HG03460 (cell line): Measurements from ENCODE around the gene NANP.
"Not testable (repeated sequence)": the region's sequence is repeated elsewhere in the genome, so short reads cannot be mapped to it uniquely, and the experiment has no call there.

Source experiments
- ATAC-seq: cut with Tn5 transposase; IDR thresholded peaks from one replicate; pipeline ENCODE4 v1.9.1; 2021; ENCODE audit not compliant: unreplicated experiment

NANP gene

DNA sequence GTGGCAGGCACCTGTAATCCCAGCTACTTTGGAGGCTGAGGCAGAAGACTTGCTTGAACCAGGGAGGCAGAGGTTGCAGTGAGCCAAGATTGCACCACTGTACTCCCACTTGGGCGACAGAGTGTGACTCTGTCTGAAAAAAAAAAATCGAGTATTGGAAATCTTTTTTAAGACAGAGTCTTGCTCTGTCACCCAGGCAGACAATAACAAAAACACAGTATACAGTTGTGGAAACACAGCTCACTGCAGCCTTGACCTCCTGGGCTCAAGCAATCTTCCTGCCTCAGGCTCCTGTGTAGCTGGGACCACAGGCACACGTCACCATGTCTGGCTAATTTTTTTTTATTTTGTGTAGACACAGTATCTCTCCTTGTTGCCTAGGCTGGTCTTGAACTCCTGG, 15.0 kb downstream of the NANP start:
- no peak for ATAC-seq

DNA sequence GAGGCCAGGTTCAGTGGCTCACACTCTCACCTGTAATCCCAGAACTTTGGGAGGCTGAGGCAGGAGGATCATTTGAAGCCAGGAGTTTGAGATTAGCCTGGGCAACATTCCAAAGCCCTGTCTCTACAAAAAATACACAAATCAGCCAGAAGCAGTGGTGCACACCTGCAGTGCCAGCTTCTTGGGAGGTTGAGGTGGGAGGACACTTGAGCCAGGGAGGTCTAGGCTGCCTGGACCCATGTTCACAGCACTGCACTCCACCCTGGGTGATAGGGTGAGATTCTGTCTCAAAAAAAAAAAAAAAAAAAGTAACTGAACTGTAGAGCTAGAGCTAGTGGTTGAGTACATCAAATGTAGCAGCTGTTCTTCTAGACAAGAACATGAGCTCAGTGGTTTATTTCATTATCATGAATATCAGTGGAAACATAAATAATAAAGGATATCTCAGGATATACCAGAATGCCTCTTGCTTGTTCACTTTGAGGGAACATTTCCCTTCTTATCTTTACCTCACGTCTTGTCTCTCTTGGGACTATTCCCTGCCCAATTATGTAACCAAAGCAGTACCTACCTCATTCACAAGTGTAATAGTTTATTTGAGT, 17.6 kb downstream of the NANP start:
- ATAC-seq, result no peak

DNA sequence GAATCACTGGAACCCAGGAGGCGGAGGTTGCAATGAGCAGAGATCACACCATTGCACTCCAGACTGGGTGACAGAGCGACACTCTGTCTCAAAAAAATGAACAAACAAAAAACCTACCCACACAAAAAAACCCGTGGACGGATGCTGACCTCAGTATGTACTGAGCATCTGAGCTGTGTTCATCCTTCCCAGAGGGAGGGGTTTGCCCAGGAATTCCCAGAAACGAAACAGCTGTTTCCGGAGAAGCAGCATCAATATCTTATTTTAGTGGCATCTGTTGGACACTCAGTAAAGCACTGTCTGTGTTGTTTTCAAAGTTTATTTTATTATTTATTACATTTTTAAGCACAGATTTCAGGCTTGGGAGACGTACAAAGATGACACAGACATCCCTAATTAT, 18.7 kb downstream of the NANP start:
- no peak for ATAC-seq

DNA sequence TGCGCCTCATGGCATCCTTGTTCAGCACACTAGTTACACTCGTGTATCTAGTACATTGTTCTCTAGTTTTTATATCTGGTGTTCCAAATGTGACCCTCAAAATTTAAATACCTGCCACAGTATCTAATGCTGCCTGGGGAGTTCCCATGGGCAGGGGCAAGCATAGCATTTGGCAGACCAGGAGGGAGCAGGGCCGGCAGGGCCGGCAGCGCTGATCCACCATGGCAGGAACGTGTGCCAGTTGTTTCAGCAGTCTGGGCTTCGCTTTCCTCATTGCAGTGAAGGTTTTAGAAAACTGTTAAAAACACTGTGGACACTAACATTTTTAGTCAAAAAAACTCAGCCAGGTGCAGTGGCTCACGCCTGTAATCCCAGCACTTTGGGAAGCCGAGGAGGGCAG, 19.2 kb downstream of the NANP start:
- ATAC-seq, result no peak

DNA sequence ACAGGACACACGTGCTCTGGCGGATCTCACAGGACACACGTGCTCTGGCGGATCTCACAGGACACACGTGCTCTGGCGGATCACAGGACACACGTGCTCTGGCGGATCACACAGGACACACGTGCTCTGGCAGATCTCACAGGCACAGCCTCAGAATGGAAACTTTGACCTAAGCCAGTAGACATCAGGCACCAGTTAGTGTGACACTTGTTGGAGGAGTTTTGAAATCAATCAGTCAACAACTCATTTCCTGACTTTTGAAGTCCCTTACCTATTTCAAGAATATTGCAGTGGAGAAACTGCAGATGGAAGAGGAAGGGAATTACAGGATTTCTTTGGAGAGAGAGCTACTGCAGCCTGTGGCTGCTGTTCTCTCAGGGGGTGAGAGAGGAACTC, 20.9 kb downstream of the NANP start:
- not testable (repeated sequence) for ATAC-seq

DNA sequence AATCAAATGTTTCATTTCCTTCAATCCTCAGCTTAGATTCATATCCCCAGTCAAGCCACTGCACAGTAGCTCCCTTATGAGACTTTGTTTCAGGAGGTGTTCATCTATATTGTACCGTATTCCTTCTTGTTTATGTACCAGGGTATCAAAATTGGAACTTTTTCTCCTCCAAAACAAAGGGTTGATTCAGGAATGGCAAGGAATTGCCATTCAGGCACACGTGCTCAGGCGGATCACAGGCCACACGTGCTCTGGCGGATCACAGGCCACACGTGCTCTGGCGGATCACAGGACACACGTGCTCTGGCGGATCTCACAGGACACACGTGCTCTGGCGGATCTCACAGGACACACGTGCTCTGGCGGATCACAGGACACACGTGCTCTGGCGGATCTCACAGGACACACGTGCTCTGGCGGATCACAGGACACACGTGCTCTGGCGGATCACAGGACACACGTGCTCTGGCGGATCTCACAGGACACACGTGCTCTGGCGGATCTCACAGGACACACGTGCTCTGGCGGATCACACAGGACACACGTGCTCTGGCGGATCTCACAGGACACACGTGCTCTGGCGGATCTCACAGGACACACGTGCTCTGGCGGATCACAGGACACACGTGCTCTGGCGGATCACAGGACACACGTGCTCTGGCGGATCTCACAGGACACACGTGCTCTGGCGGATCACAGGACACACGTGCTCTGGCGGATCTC, 21.5 kb downstream of the NANP start:
- ATAC-seq, result not testable (repeated sequence)

DNA sequence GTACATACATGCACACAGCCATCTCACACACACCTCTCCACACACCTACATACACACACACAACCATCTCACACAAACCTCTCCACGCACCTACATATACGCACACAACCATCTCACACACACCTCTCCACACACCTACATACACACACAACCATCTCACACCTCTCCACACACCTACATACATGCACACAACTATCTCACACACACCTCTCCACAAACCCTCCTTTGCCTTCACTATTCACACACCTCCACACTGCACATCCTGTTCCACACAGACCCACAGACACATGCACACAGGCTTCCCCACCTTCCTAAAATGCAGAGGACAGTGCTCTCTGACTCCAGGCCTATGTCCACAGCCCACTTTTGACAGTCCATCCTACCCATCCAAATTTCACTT, 22.2 kb downstream of the NANP start:
- no peak for ATAC-seq

DNA sequence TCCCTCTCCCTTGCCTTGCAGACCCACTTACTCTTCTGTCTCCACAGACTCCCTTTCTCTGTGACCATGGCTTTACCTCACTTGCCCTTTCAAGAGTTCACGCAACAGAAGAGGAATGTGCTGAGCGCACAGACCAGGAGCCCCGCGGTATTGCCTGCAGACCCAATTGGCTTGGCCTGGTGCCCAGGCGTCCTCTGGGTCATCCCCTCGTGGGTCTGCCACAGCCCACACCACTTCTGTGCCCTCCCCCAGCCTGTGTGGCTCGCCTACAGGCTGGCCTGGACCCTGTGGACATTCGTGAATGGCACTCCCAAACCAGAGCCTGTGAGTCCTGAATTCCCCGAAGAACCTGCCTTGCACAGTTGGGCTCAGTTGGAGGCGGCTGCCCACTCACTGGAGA, 23.2 kb downstream of the NANP start:
- no peak for ATAC-seq

DNA sequence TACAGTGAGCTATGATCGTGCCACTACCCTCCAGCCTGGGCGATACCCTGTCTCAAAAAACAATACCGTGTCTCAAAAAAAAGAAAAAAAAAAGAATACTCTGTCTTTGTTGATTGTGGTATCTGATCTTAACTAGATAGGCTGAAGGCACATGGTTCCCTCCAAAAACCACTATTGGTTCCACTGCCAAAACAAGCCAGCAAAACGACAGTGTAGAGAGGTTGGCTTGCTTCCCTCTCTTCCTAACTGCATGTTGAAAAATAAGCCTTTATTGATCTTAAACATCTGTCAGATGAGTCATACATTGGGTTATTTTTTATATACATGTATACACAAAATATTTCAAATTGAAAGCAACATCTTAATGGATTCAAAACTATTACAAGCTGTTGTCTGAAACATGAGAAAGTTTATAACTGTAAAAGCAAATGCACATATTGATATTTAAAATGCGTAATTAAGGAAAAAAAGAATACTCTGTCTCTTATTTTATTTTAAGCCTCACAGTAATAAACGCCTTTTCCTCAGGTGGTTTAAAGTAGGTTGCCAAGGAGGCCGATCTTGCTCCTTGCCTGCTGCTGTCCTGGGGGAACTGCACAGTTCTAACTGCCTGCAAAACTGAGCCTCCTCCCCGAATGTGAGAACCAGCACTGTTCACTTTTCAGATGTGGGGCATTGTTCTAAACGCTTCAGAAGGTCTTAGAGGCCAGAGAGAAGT, 31.5 kb downstream of the NANP start:
- no peak for ATAC-seq

DNA sequence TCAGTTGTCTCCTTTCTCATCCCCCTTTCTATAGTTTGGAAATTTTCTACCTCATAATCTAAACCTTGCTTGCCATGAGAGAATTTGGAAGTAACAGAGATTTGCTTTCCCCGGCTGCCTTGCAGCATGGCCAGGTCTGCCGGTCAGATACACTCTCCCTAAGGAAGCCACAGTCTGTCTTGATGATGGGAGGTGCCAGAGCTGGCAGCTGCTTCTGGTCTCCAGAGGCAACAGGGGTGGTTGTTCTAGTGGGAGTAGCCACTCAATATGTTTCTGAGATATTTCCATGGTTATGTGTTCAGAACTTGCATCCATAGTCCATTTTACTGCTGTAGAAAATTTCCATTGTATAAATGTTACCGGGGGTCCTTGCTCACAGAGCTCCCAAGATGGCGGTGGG, 33.0 kb downstream of the NANP start:
- ATAC-seq, result not testable (repeated sequence)

DNA sequence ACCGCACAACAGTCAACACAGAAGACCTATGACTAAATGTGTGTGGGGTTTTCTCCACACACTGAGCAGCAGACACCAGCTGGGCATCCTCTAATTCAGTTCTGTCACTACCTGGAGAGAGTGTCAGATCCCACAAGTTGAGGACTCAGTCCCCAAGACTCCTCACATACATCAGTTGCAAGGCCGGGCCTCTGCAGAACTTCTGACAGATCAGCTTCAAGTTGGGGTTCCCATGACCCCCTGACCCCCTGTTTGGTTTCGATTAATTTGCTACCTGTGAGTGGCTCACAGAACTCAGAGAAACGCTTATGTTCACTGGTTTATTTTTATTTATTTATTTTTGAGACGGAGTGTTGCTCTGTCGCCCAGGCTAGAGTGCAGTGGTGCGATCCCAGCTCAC, 35.3 kb downstream of the NANP start:
- no peak for ATAC-seq

DNA sequence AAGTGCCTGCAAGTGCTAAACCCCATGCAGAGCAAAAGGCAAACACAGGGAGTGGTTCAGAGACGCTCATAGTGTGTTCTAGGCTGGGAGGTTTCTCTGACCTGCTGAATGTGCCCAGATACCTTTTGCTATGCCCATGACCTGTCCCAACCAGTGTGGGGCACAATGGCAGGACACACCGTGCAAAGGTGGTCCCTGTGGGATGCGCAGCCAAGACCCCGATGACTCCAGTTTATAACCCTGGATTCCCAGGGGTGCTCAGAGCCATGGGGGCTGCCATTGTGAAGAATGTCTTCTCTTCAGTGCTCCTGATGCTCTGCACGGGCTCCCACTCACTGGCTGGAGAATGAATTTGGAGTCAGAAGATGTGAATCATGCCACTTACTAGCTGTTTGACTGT, 36.3 kb downstream of the NANP start:
- ATAC-seq, result no peak

DNA sequence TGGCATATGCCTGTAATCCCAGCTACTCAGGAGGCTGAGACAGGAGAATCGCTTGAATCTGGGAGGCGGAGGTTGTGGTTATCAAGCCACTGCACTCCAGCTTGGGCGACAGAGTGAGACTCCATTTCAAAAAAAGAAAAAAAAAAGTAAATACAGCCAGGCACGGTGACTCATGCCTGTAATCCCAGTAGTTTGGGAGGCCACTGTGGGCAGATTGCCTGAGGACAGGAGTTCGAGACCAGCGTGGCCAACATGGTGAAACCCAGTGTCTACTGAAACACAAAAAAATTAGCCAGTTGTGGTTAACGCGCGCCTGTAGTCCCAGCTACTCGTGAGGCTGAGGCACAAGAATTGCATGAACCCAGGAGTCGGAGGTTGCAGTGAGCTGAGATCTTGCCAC, 36.9 kb downstream of the NANP start:
- no peak for ATAC-seq

DNA sequence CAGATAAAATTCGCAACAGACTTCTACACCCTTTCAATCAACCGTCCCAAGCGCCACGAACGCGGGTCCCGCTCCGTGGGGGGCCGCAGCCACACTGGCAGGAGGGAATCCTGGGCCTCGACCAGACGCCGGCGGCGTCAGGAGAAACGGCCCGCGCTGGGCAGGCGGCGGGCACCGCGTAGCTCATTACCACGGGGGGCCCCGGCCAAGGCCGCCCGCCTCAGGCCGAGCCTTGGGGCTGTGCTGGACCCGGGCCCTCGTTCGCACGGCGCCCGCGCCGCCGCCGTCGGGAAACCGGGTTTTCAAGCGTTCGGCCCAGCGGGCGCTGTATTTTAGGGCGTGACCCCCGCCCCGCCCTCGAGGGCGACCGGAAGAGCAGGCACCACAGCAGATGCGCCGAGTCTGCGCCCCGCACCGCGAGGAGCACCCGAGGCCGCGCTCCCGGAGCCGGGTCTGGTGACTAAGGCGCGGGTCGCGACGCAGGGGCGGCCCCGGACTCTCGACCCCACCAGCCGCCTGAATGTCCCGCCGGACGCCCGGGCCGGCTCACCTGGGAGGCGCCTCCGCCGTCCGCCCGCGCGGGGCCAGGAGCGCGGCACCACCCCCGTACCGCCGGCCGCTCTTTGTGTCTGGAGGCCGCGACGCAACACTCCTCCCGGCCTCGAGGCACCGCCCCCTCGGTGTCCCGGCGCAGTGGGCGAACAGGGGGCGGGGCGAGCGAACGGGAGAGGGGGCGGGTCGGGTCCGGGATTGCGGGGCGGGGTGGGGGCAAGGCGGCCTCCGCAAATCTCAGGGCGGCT, 38.7 kb downstream of the NANP start, which contains the start of gene NINL:
TSS of gene NINL (minus strand) at position 627 of the 800 bp plus-strand sequence. CDS start 58,944 bp downstream, outside the sequence.
- peak; percentile 70 for ATAC-seq

DNA sequence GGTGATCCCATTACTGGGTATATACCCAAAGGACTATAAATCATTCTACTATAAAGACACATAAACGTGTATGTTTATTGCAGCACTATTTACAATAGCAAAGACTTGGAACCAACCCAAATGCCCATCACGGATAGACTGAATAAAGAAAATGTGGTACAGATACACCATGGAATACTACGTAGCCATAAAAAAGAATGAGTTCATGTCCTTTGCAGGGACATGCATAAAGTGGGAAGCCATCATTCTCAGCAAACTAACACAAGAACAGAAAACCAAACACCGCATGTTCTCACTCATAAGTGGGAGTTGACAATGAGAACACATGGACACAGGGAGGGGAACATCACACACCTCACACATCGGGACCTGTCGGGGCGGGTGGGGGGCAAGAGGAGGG, 40.2 kb downstream of the NANP start:
- ATAC-seq, result not testable (repeated sequence)

DNA sequence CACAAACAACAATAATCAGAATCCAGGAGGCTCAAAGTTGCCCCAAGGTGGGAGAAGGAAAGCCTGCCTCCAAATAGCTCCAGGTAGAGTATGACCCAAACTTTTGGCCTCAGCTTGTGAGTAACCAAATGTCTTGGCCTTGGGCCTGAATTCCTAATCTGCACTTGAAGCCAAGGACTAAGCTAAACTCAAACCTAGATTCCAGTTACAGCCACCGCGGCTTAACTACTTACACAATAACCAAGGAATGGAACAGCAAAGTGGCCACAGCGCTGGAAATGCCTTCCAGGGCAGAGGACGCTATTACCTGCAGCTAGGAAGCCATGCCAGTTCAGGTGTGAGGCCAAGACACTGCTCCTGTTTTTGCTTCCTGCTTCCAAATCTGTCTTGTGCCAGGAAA, 43.1 kb downstream of the NANP start:
- no peak for ATAC-seq

DNA sequence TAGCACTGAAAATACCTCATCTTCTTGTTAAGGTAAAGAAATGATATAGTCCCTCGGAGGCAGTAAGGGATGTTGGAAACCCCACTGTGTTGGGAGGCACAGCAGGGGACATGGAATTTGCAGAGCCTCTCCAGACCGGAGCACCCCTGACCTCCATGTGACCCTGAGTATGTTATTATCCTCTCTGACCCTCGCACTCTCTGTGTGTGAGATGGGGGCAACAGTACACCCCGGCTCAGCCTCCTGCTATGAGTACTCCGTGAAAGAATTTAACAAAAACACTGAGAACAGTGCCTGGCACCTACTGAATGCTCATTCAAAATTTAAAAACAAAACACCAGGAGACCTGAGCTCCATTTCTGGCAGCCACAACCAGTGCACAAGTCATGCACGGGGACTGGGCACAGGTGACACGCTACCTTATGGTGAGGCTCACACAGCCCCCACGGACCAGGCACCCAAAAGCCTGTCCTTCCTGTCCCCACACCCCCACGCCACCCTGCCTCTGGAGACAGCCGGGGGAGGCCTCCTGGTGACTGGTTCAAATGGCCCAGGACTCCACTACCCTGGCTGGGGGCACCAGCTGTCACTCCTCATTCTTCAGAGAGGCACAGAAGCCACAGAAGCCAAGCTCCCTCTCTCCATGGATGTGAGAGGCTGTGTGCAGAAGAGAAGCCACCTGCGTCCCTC, 44.6 kb downstream of the NANP start:
- ATAC-seq, result no peak

DNA sequence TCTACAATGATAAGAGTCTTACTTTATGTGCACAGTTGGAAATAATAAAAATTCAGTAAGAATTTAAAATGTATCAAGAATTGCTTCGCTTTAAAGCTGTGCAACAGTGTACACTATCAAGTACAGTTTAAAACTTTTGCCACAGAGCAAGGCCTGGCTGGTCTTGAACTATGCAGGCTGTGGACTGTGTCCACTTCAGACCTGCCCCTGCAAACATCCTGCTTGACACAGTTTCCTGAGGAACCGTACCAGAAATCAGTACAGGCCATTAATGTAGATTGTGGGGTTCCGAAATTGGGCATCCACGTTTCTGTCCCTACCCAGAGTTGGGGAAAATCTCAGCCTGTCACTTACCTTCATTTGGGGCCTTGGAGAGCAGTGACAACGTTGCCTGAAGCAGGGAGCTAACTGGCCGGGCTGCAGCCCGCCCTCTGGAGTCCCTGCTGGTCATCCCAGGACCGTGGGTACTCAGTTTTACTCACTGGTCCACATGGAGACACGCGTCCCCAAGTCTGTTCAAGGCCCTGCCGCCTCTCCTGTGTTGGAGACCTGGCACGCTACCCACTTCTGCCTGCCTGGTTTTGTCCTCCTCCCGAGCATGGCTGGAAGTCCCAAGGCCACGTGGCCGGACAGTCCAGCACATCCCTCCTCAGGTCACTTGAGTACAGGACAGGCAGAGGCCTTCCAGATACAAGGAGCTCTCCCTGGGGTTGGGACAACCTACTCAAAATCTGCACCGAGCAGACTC, 46.9 kb downstream of the NANP start:
- no peak for ATAC-seq

DNA sequence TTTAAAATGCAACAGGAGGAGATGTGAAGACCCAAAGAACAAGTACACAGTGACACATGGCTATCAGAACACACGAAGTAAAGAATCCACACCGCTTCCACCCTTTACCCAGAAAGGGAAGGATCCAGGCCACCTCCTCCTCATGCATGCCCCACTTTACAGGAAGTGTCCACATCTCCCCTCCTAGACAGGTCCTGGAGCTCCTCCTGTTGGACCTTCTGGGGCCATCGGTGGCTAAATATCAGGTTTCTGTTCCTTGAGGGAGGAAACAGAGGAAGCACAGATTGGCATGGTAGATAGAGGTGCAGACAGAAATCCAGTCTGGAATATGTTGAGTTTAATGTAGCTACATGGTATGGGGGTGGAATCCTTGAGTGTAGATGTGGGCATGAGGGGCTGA, 49.4 kb downstream of the NANP start:
- ATAC-seq, result no peak
